ENCODE data around the gene CLTA. TPM values are rescaled to one million over a fixed set of nuclear protein-coding genes. Genes with fewer than 3 reads are reported as not detected.
A peak's percentile ranks its signal among the peaks of the same experiment; 100 is the strongest.

The CLTA gene
- polyA plus RNA-seq, 1 experiment: 364 TPM

DNA sequence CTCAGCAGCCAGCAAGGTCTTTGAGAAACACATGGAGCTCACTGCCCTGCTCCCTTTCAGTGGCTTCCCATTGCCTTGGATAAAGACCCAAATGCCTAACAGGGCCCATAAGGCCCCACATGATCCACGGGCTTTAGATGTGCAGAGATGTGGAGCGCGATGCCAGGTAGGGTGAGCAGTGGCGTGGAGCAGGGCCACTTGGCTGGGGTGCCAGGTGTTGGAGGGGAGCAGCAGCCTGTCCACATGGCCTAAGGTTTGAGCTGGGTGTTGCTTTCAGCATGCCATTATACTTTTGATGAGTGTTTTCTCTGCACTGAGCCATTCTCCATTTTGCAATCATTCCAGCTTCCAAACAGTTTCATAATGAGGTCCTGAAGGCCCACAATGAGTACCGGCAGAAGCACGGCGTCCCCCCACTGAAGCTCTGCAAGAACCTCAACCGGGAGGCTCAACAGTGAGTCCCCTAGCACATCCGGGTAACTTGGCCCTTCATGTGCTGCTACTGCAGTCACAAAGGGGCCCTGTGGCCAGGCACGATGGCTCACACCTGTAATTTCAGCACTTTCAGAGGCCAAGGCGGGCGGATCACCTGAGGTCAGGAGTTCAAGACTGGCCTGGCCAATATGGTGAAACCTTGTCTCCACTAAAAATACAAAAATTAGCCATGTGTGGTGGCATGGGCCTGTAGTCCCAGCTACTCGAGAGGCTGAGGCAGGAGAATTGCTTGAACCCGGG lies 43.1 kb upstream of the CLTA start:
- Histone ChIP-seq H3K4me3 (ENCODE audit: low read depth, low read length) (no peak overlapping the region), H3K9me3 (ENCODE audit: control insufficient read depth, insufficient read depth, low read length) (peaks cover 4% of the 10 kb centered on the region), H3K27ac (ENCODE audit: low read depth, low read length) (peak overlapping the region; percentile 21), H3K27me3 (ENCODE audit: control insufficient read depth, insufficient read depth, low read length) (no peaks in the 10 kb centered on the region)
- DNase-seq (ENCODE audit: low read depth, low spot score): no peak
- POLR2A ChIA-PET: interaction anchor here (0.9 kb wide), 1 partner anchor 115 kb away, joined by 6 read pairs; no protein-coding TSS in a partner anchor
- TF ChIP-seq, protein P1, sequence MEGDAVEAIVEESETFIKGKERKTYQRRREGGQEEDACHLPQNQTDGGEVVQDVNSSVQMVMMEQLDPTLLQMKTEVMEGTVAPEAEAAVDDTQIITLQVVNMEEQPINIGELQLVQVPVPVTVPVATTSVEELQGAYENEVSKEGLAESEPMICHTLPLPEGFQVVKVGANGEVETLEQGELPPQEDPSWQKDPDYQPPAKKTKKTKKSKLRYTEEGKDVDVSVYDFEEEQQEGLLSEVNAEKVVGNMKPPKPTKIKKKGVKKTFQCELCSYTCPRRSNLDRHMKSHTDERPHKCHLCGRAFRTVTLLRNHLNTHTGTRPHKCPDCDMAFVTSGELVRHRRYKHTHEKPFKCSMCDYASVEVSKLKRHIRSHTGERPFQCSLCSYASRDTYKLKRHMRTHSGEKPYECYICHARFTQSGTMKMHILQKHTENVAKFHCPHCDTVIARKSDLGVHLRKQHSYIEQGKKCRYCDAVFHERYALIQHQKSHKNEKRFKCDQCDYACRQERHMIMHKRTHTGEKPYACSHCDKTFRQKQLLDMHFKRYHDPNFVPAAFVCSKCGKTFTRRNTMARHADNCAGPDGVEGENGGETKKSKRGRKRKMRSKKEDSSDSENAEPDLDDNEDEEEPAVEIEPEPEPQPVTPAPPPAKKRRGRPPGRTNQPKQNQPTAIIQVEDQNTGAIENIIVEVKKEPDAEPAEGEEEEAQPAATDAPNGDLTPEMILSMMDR (IDR thresholded peaks at IDR 0.05; ENCODE audit: low read depth, low read length): no peak
- CTCF ChIA-PET: interaction anchor here (0.6 to 1.5 kb wide), 2 partner anchors 19 to 195 kb away, joined by 3 to 4 read pairs; no protein-coding TSS in a partner anchor

DNA sequence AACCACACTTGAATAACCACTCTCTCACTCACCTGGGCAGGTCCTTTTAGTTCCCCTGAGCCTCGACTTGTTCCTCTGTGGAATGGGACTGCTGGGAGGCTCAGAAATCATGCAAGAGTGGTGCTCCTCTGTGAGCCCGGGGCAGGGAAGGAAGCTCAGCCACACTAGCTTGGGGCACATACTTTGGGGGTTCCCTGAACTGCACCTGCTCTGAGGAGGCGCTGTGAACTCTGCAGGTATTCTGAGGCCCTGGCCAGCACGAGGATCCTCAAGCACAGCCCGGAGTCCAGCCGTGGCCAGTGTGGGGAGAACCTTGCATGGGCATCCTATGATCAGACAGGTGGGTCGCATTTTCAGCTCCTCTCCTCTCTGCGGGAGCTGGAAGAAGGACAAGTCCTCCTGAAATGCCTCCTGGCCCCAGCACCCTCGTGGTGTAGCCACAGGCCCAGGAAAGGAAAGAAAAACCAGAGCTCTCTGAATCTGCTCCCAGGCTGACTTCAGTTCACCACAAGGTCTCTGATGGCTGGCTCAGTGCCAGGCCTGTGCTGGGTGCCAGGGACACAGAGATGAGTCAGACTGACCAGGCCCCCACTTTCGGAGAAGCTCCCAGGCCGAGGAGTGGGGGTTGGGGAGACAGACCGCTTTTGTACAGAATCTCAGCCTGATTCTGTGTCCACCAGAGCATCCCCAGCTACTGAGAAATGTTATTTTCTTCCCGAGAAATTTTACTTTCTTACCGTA lies 42.2 kb upstream of the CLTA start:
- TF ChIP-seq, protein P1 (IDR thresholded peaks at IDR 0.05; ENCODE audit: low read depth, low read length): no peak
- H3K27ac ChIP-seq (ENCODE audit: low read depth, low read length): peak overlapping the region; percentile 70
- peak overlapping the region; percentile 7; the same call in 1 of the 2 replicates for H3K4me3 ChIP-seq (ENCODE audit: low read depth, low read length)
- H3K27me3 ChIP-seq (ENCODE audit: control insufficient read depth, insufficient read depth, low read length): no peaks in the 10 kb centered on the region
- peaks cover 4% of the 10 kb centered on the region for H3K9me3 ChIP-seq (ENCODE audit: control insufficient read depth, insufficient read depth, low read length)
- DNase-seq (ENCODE audit: low read depth, low spot score): peak; percentile 92
- ChIA-PET CTCF (interaction anchor here (0.8 to 1.8 kb wide), 7 partner anchors 11 to 193 kb away, joined by 3 to 11 read pairs (median 5); partner anchors contain the start of gene CLTA), POLR2A (interaction anchor here (0.5 to 1.5 kb wide), 10 partner anchors 8 to 119 kb away, joined by 3 to 14 read pairs (median 6); partner anchors contain the start of genes CLTA, GLIPR2 and RECK)

DNA sequence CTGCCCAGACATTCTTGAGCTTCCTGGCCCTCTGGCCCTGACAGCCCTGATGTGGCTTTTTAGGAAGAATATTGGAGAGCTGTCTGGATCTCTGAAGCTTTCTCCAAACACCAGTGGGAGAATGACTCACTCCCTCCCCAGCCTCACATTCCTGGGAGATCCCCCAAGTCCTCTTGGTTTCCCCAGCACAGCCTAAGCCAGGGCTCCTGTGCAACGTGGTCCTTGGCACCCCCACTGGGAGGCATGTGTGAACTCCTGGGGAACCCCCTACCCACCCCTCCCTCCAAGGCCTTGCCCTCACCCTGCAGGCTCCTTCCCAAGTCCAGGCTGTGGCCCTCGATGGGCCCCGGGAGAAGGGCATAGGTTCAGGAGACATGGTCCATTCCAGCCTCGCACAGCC lies 41.5 kb upstream of the CLTA start:
- Histone ChIP-seq H3K27ac (ENCODE audit: low read depth, low read length) (peak overlapping the region; percentile 57), H3K27me3 (ENCODE audit: control insufficient read depth, insufficient read depth, low read length) (no peaks in the 10 kb centered on the region), H3K9me3 (ENCODE audit: control insufficient read depth, insufficient read depth, low read length) (peaks cover 4% of the 10 kb centered on the region), H3K4me3 (ENCODE audit: low read depth, low read length) (no peak overlapping the region)
- ChIA-PET CTCF (interaction anchor here (0.8 to 1.8 kb wide), 7 partner anchors 10 to 194 kb away, joined by 3 to 11 read pairs (median 5); partner anchors contain the start of gene CLTA), POLR2A (interaction anchor here (0.9 to 1.5 kb wide), 9 partner anchors 9 to 120 kb away, joined by 3 to 14 read pairs (median 5); partner anchors contain the start of genes CLTA, GLIPR2 and RECK)
- no peak for DNase-seq (ENCODE audit: low read depth, low spot score)
- TF ChIP-seq, protein P1 (IDR thresholded peaks at IDR 0.05; ENCODE audit: low read depth, low read length): no peak

DNA sequence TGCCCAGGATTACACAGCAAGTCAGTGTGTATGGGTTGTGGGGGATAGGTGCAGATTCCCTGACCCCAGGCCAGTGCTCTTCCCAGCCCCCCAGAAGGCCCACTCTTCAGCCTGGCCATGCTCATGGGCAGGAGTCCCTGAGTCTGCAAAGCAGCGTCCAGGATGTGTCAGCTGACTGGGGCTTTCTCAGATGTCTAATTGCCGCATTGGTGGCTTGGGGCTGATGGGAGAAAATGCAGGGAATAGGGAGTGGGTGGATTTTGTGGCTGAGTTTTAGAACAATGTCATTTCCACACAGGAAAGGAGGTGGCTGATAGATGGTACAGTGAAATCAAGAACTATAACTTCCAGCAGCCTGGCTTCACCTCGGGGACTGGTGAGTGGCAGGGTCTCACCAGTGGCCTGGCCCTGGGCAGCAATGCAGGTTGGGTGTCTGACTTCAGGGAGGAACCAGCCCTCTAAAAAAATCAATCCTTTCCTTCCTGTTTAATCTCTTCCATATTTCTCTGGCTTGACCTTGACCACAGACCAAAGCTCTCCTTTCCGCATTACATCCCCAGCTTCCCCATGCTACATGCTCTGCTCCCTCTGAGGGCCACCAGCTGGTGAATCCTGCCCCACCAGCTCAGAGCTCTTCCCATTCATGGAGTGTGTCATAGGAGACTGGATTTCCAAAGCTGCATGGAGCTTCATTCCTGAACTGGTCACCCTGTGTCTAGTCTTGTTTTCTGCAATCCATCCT lies 40.0 kb upstream of the CLTA start:
- Histone ChIP-seq H3K27me3 (ENCODE audit: control insufficient read depth, insufficient read depth, low read length) (no peaks in the 10 kb centered on the region), H3K9me3 (ENCODE audit: control insufficient read depth, insufficient read depth, low read length) (peaks cover 3% of the 10 kb centered on the region), H3K27ac (ENCODE audit: low read depth, low read length) (no peak overlapping the region), H3K4me3 (ENCODE audit: low read depth, low read length) (no peak overlapping the region)
- ChIA-PET CTCF (interaction anchor here (0.6 to 1.7 kb wide), 2 partner anchors 16 to 195 kb away, joined by 3 to 6 read pairs; no protein-coding TSS in a partner anchor), POLR2A (interaction anchor here (1.7 kb wide), 1 partner anchor 13 kb away, joined by 6 read pairs; no protein-coding TSS in a partner anchor)
- TF ChIP-seq, protein P1 (IDR thresholded peaks at IDR 0.05; ENCODE audit: low read depth, low read length): no peak
- no peak for DNase-seq (ENCODE audit: low read depth, low spot score)

Data from AG04450 (cell line).